Smooth muscle cell (in vitro differentiated cells): Measurements from ENCODE around the gene AGPAT1. TPM values are rescaled to one million over a fixed set of nuclear protein-coding genes. Genes with fewer than 3 reads are reported as not detected.
A peak's percentile ranks its signal among the peaks of the same experiment; 100 is the strongest.

ENCODE experiments used
- DNase-seq: peaks from one replicate; lab custom pipeline; 2025; ENCODE audit not compliant: unreplicated experiment; lab: John Stamatoyannopoulos, UW
- H2AFZ ChIP-seq: fragments of 200-600 bp; sonication (generic); 2 replicates; pipeline ENCODE4 v1.6.0; 2016; ENCODE audit warnings: antibody characterized with exemption, low read depth, mild to moderate bottlenecking
- H3F3A ChIP-seq: fragments of 200-600 bp; sonication (generic); 2 replicates; pipeline ENCODE4 v1.6.0; 2017; ENCODE audit warnings: antibody characterized with exemption, low read depth
- H3K27ac ChIP-seq: fragments of 200-600 bp; sonication (generic); 2 replicates; pipeline ENCODE4 v1.5.1; 2016; ENCODE audit warnings: low read depth, mild to moderate bottlenecking
- H3K27me3 ChIP-seq: fragments of 200-600 bp; sonication (generic); 2 replicates; pipeline ENCODE4 v1.6.1; 2016; ENCODE audit warnings: low read depth, mild to moderate bottlenecking
- H3K36me3 ChIP-seq: fragments of 200-600 bp; sonication (generic); 2 replicates; pipeline ENCODE4 v1.5.1; 2016; ENCODE audit warnings: low read depth
- H3K4me1 ChIP-seq: fragments of 200-600 bp; sonication (generic); 2 replicates; pipeline ENCODE4 v1.5.1; 2016; ENCODE audit warnings: low read depth
- H3K4me2 ChIP-seq: fragments of 200-600 bp; sonication (generic); 2 replicates; pipeline ENCODE4 v1.6.0; 2016; ENCODE audit warnings: mild to moderate bottlenecking
- H3K4me3 ChIP-seq: fragments of 200-600 bp; sonication (generic); 2 replicates; pipeline ENCODE4 v1.5.1; 2016; ENCODE audit warnings: mild to moderate bottlenecking
- H3K79me2 ChIP-seq: fragments of 200-600 bp; sonication (generic); 2 replicates; pipeline ENCODE4 v1.6.0; 2016; ENCODE audit warnings: low read depth, mild to moderate bottlenecking
- H3K9ac ChIP-seq: fragments of 200-600 bp; sonication (generic); 2 replicates; pipeline ENCODE4 v1.6.0; 2016; ENCODE audit warnings: low read depth
- H3K9me3 ChIP-seq: fragments of 200-600 bp; sonication (generic); replicated peaks from 2 replicates; pipeline ENCODE4 v1.5.1; 2016; ENCODE audit warnings: low read depth
- H4K20me1 ChIP-seq: fragments of 200-600 bp; sonication (generic); 2 replicates; pipeline ENCODE4 v1.6.0; 2016; ENCODE audit warnings: low read depth
- CTCF ChIP-seq: fragments of 200-600 bp; sonication (generic); IDR thresholded peaks from 2 replicates; pipeline ENCODE4 v1.5.1; 2017; ENCODE audit warnings: borderline replicate concordance, mild to moderate bottlenecking, antibody characterized with exemption; ENCODE audit not compliant: insufficient read depth, poor library complexity, severe bottlenecking
- WGBS: methylation state at CpG from one replicate; pipeline ENCODE4 v1.1.7; 2016; ENCODE audit warnings: low lambda C conversion rate; 5-methylcytosine and 5-hydroxymethylcytosine counted together
- polyA plus RNA-seq: library from polyadenylated mRNA; unstranded; fragments of >200 nt; fragmentation: Nextera tagmentation; extraction: Ambion mirVana; gene quantifications from 2 replicates; pipeline ENCODE4 v1.2.1, GENCODE V29; 2016
- total RNA-seq: library from RNA; depleted of rRNA; stranded (reverse); fragments of >200 nt; gene quantifications from 2 replicates; pipeline ENCODE4 v1.2.3, GENCODE V29; 2014

The AGPAT1 gene
- total and polyA plus RNA-seq, 2 experiments from 2014 or later = 52.4 to 71.1 TPM

GRCh38 chr6:32131439-32131948, 44.4 kb downstream of the AGPAT1 start:
- H3K4me1 ChIP-seq = peaks cover 21% of the 10 kb centered on the region
- DNase-seq = no peak
- H3F3A ChIP-seq = peaks cover 4% of the 10 kb centered on the region
- 94% methylated on average over 14 of the region's 14 CpGs for WGBS
- H3K4me3 ChIP-seq = no peak overlapping the region
- no peaks in the 10 kb centered on the region for H3K36me3 ChIP-seq
- TF ChIP-seq CTCF = no peak
- H3K4me2 ChIP-seq = no peak overlapping the region
- no peaks in the 10 kb centered on the region for H4K20me1 ChIP-seq
- H3K27ac ChIP-seq = no peak overlapping the region
- no peak overlapping the region for H2AFZ ChIP-seq
- no peaks in the 10 kb centered on the region for H3K9me3 ChIP-seq
- H3K79me2 ChIP-seq = peaks cover 18% of the 10 kb centered on the region
- H3K9ac ChIP-seq = no peak overlapping the region
- H3K27me3 ChIP-seq = no peaks in the 10 kb centered on the region

GRCh38 chr6:32129297-32130088, 46.4 kb downstream of the AGPAT1 start:
- TF ChIP-seq CTCF = no peak
- H3K27ac ChIP-seq = peak overlapping the region; percentile 80
- H3K27me3 ChIP-seq = no peaks in the 10 kb centered on the region
- peaks cover 25% of the 10 kb centered on the region for H3K79me2 ChIP-seq
- peaks cover 21% of the 10 kb centered on the region for H3K4me1 ChIP-seq
- no peak for DNase-seq
- H3F3A ChIP-seq = peaks cover 4% of the 10 kb centered on the region
- H3K36me3 ChIP-seq = peaks cover 3% of the 10 kb centered on the region
- H3K9ac ChIP-seq = peak overlapping the region; percentile 91
- peak overlapping the region; percentile 93 for H2AFZ ChIP-seq
- no peaks in the 10 kb centered on the region for H4K20me1 ChIP-seq
- H3K4me2 ChIP-seq = peak overlapping the region; percentile 99
- peak overlapping the region; percentile 95 for H3K4me3 ChIP-seq
- no peaks in the 10 kb centered on the region for H3K9me3 ChIP-seq
- WGBS = 44% methylated on average over 22 of the region's 22 CpGs

- H3K4me2 ChIP-seq = peak overlapping the region; percentile 99
- peaks cover 3% of the 10 kb centered on the region for H3K36me3 ChIP-seq
- H3K4me1 ChIP-seq = peaks cover 21% of the 10 kb centered on the region
- 93% methylated on average over 13 of the region's 13 CpGs for WGBS
- no peak for DNase-seq
- H3K9me3 ChIP-seq = no peaks in the 10 kb centered on the region
- H3K9ac ChIP-seq = peak overlapping the region; percentile 91
- no peaks in the 10 kb centered on the region for H3K27me3 ChIP-seq
- H3F3A ChIP-seq = peaks cover 4% of the 10 kb centered on the region
- TF ChIP-seq CTCF = no peak
- peaks cover 25% of the 10 kb centered on the region for H3K79me2 ChIP-seq
- H4K20me1 ChIP-seq = no peaks in the 10 kb centered on the region
- H2AFZ ChIP-seq = no peak overlapping the region
- H3K27ac ChIP-seq = peak overlapping the region; percentile 80
- peak overlapping the region; percentile 95 for H3K4me3 ChIP-seq
These were observed 47.1 kb downstream of the AGPAT1 start for GRCh38 chr6:32128751-32129296.
